Large intestine (tissue), 3 donors: ENCODE measurements around the gene HIVEP3. TPM values are rescaled to one million over a fixed set of nuclear protein-coding genes. Genes with fewer than 3 reads are reported as not detected.

Experiments used
- DNase-seq, 2 donors: peaks; one replicate each; pipeline versions ENCODE4 v3.0.0 to v3.0.0-alpha.2; 2013
- H3K27ac ChIP-seq: one replicate; pipeline ENCODE4 v1.5.1; 2013; ENCODE audit warnings: low read length
- H3K27me3 ChIP-seq: 2 replicates; pipeline ENCODE4 v1.6.1; 2013; ENCODE audit warnings: low read length; ENCODE audit not compliant: control insufficient read depth, insufficient read depth
- H3K36me3 ChIP-seq: 2 replicates; pipeline ENCODE4 v1.6.1; 2013; ENCODE audit warnings: low read length; ENCODE audit not compliant: control insufficient read depth, insufficient read depth
- H3K4me1 ChIP-seq: one replicate; pipeline ENCODE4 v1.6.1; 2013; ENCODE audit warnings: low read length; ENCODE audit not compliant: control insufficient read depth, insufficient read depth
- H3K4me3 ChIP-seq: one replicate; pipeline ENCODE4 v1.5.1; 2013; ENCODE audit warnings: low read length
- H3K9me3 ChIP-seq: one replicate; pipeline ENCODE4 v1.6.1; 2013; ENCODE audit warnings: mild to moderate bottlenecking, low read depth, low read length, moderate library complexity; ENCODE audit not compliant: control insufficient read depth
- WGBS: methylation state at CpG from one replicate; pipeline ENCODE4 v1.1.5; 2013; ENCODE audit warnings: low lambda C conversion rate; ENCODE audit not compliant: insufficient coverage; 5-methylcytosine and 5-hydroxymethylcytosine counted together
- polyA plus RNA-seq: library from polyadenylated mRNA; unstranded; fragments of 120-200 nt; gene quantifications from one replicate; pipeline ENCODE4 v1.2.1, GENCODE V29; 2013

HIVEP3 gene
- polyA plus RNA-seq, 1 donor = 2.6 TPM

- H3K4me3 ChIP-seq = no peak overlapping the region
- no peaks in the 10 kb centered on the region for H3K9me3 ChIP-seq
- DNase-seq = no peak
- no peak overlapping the region for H3K27ac ChIP-seq
- WGBS = no CpG with 5 or more reads among the region's 15 CpGs
- peaks cover 17% of the 10 kb centered on the region for H3K27me3 ChIP-seq
- H3K4me1 ChIP-seq = no peaks in the 10 kb centered on the region
- H3K36me3 ChIP-seq = no peaks in the 10 kb centered on the region
Observed at GRCh38 chr1:41671116-41671755, 247.5 kb downstream of the HIVEP3 start.

- H3K4me1 ChIP-seq = no peaks in the 10 kb centered on the region
- H3K36me3 ChIP-seq = no peaks in the 10 kb centered on the region
- DNase-seq = no peak
- no peaks in the 10 kb centered on the region for H3K9me3 ChIP-seq
- H3K4me3 ChIP-seq = no peak overlapping the region
- no CpG with 5 or more reads among the region's 4 CpGs for WGBS
- H3K27me3 ChIP-seq = peaks cover 14% of the 10 kb centered on the region
- H3K27ac ChIP-seq = no peak overlapping the region
Observed at GRCh38 chr1:41670217-41670957, 248.3 kb downstream of the HIVEP3 start.

- Histone ChIP-seq H3K27ac (no peak overlapping the region), H3K9me3 (no peaks in the 10 kb centered on the region), H3K4me1 (no peaks in the 10 kb centered on the region), H3K27me3 (peaks cover 17% of the 10 kb centered on the region), H3K36me3 (no peaks in the 10 kb centered on the region), H3K4me3 (no peak overlapping the region)
- no peak for DNase-seq
- WGBS = no CpG with 5 or more reads among the region's 3 CpGs
Observed at GRCh38 chr1:41668967-41669366, 249.8 kb downstream of the HIVEP3 start.

- DNase-seq = no peak
- 80% methylated on average over 1 of the region's 7 CpGs for WGBS
- peaks cover 21% of the 10 kb centered on the region for H3K27me3 ChIP-seq
- no peaks in the 10 kb centered on the region for H3K9me3 ChIP-seq
- no peak overlapping the region for H3K27ac ChIP-seq
- no peaks in the 10 kb centered on the region for H3K4me1 ChIP-seq
- no peak overlapping the region for H3K4me3 ChIP-seq
- no peaks in the 10 kb centered on the region for H3K36me3 ChIP-seq
Observed at GRCh38 chr1:41668054-41668660, 250.6 kb downstream of the HIVEP3 start.

GRCh38 chr1:41666981-41667631, 251.6 kb downstream of the HIVEP3 start:
- WGBS = no CpG with 5 or more reads among the region's 3 CpGs

GRCh38 chr1:41665962-41666917, 252.5 kb downstream of the HIVEP3 start:
- WGBS = 100% methylated on average over 1 of the region's 6 CpGs
- no peak for DNase-seq

More at GRCh38 chr1:41666981-41667631, 251.6 kb downstream of the HIVEP3 start:
- no peaks in the 10 kb centered on the region for H3K9me3 ChIP-seq
- peaks cover 23% of the 10 kb centered on the region for H3K27me3 ChIP-seq
- H3K27ac ChIP-seq = no peak overlapping the region
- no peaks in the 10 kb centered on the region for H3K4me1 ChIP-seq
- H3K4me3 ChIP-seq = no peak overlapping the region
- no peaks in the 10 kb centered on the region for H3K36me3 ChIP-seq
- no peak for DNase-seq

GRCh38 chr1:41664861-41665640, 253.7 kb downstream of the HIVEP3 start:
- H3K27ac ChIP-seq = no peak overlapping the region
- peaks cover 37% of the 10 kb centered on the region for H3K27me3 ChIP-seq
- no peak overlapping the region for H3K4me3 ChIP-seq
- DNase-seq = no peak
- peaks cover 3% of the 10 kb centered on the region for H3K4me1 ChIP-seq
- no CpG with 5 or more reads among the region's 4 CpGs for WGBS
- no peaks in the 10 kb centered on the region for H3K9me3 ChIP-seq
- H3K36me3 ChIP-seq = no peaks in the 10 kb centered on the region

More at GRCh38 chr1:41665962-41666917, 252.5 kb downstream of the HIVEP3 start:
- no peak overlapping the region for H3K4me3 ChIP-seq
- peaks cover 3% of the 10 kb centered on the region for H3K4me1 ChIP-seq
- no peak overlapping the region for H3K27ac ChIP-seq
- peaks cover 26% of the 10 kb centered on the region for H3K27me3 ChIP-seq
- no peaks in the 10 kb centered on the region for H3K36me3 ChIP-seq
- no peaks in the 10 kb centered on the region for H3K9me3 ChIP-seq

GRCh38 chr1:41663671-41664400, 254.9 kb downstream of the HIVEP3 start:
- Histone ChIP-seq H3K27ac (no peak overlapping the region), H3K36me3 (no peaks in the 10 kb centered on the region), H3K4me1 (peaks cover 3% of the 10 kb centered on the region), H3K4me3 (no peak overlapping the region), H3K9me3 (no peaks in the 10 kb centered on the region), H3K27me3 (peaks cover 49% of the 10 kb centered on the region)
- no CpG with 5 or more reads among the region's 5 CpGs for WGBS
- DNase-seq = no peak
